Measurements from ENCODE around the gene EPYC. TPM values are rescaled to one million over a fixed set of nuclear protein-coding genes. Genes with fewer than 3 reads are reported as not detected.

The EPYC gene
- total and polyA plus RNA-seq, 2 of the 13 experiments (the other 11 are each of a cell fraction or from before 2014, with no cell fraction given) = not detected

DNA sequence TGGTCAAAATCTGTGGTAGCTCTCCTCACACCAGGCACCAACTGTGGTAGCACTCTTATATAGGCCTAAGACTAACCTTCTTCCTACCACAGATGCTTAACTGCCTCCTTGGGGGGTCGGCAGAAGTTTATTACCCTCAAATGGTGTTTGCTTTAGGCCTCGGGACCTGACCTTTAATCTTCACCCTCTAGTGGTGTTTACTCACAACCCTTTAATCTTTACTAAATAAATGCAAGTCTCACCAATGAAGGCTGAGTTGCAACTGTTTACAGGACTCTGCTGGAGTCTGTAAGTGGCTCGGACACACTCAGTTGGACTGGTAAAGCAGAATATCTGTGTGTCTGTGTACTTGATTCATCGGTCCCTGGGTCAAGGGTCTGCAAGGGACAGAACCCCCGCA, 79.2 kb downstream of the EPYC start:
- Histone ChIP-seq H3K9me3 (ENCODE audit: low read length) (peaks cover 4% of the 10 kb centered on the region; the same call in 1 of the 2 replicates), H3K27ac (ENCODE audit: extremely low read length, insufficient read depth, low read length) (no peak overlapping the region), H3K4me1 (ENCODE audit: insufficient read depth, low read length) (peaks cover 6% of the 10 kb centered on the region; the same call in 1 of the 2 replicates), H3K9ac (ENCODE audit: insufficient read depth, low read depth, low read length) (no peak overlapping the region), H3K36me3 (replicated peaks in 1 of 2; ENCODE audit: control insufficient read depth in 1 of 2, insufficient read depth in 2 of 2, low read length in 2 of 2) (no peaks in the 10 kb centered on the region), H4K20me1 (ENCODE audit: insufficient read depth, low read length) (no peaks in the 10 kb centered on the region), H3K4me2 (ENCODE audit: low read depth, low read length) (no peak overlapping the region), H3K4me3 (replicated peaks in 1 of 3; ENCODE audit: insufficient read depth in 1 of 3, low read depth in 2 of 3, low read length in 3 of 3) (no peak overlapping the region), H3K79me2 (ENCODE audit: insufficient read depth, low read length) (no peaks in the 10 kb centered on the region), H2AFZ (ENCODE audit: low read length) (no peak overlapping the region), H3K27me3 (ENCODE audit: control insufficient read depth in 1 of 2, insufficient read depth in 2 of 2, low read length in 2 of 2) (no peaks in the 10 kb centered on the region)
- no TSS peak for BruUV-seq (replicated peaks)
- ChIA-PET CTCF (ENCODE audit: low intra/inter-chr PET ratio, low total read pairs) (no interaction called here), POLR2A (no interaction called here)
- in situ Hi-C loops (cut with HindIII; ENCODE audit: extremely low pct_ligation_motif_present, low pct_unique_long_range_greater_than_20kb) = no loop called here
- intact Hi-C loops (cut with micrococcal nuclease; ENCODE audit: unreplicated experiment) = no loop called here
- WGBS (ENCODE audit: low lambda C conversion rate) = 2% methylated on average over 5 of the region's 5 CpGs
- FAIRE-seq = no peak
- ATAC-seq = peak; percentile 56
- DNase-seq (ENCODE audit: low spot score) = no peak
- TF ChIP-seq ZNF414 (CRISPR knock-in tag; IDR thresholded peaks at IDR 0.05) (no peak), NRL (CRISPR knock-in tag; IDR thresholded peaks at IDR 0.05; ENCODE audit: borderline replicate concordance) (no peak), ZNF572 (CRISPR knock-in tag; IDR thresholded peaks at IDR 0.05) (no peak), ZNF263 (CRISPR knock-in tag; IDR thresholded peaks at IDR 0.05) (no peak), JUNB (CRISPR knock-in tag; IDR thresholded peaks at IDR 0.05; ENCODE audit: borderline replicate concordance) (no peak), SIX1 (CRISPR knock-in tag; IDR thresholded peaks at IDR 0.05; ENCODE audit: borderline replicate concordance) (no peak), MAZ (IDR thresholded peaks at IDR 0.05; ENCODE audit: borderline replicate concordance, low read depth, low read length) (no peak), MAZ (CRISPR knock-in tag; IDR thresholded peaks at IDR 0.05; ENCODE audit: low read depth) (no peak), SP2 (CRISPR knock-in tag; IDR thresholded peaks at IDR 0.05) (no peak), HDAC2 (CRISPR knock-in tag; IDR thresholded peaks at IDR 0.05) (no peak), ZFP41 (CRISPR knock-in tag; IDR thresholded peaks at IDR 0.05; ENCODE audit: borderline replicate concordance) (no peak), ATRX (CRISPR knock-in tag; IDR thresholded peaks at IDR 0.05; ENCODE audit: borderline replicate concordance) (no peak), ZNF547 (CRISPR knock-in tag; IDR thresholded peaks at IDR 0.05) (no peak), ZNF569 (CRISPR knock-in tag; IDR thresholded peaks at IDR 0.05; ENCODE audit: borderline replicate concordance) (no peak), ZNF34 (CRISPR knock-in tag; IDR thresholded peaks at IDR 0.05; ENCODE audit: borderline replicate concordance) (no peak)
- TF ChIP-seq, protein P1, sequence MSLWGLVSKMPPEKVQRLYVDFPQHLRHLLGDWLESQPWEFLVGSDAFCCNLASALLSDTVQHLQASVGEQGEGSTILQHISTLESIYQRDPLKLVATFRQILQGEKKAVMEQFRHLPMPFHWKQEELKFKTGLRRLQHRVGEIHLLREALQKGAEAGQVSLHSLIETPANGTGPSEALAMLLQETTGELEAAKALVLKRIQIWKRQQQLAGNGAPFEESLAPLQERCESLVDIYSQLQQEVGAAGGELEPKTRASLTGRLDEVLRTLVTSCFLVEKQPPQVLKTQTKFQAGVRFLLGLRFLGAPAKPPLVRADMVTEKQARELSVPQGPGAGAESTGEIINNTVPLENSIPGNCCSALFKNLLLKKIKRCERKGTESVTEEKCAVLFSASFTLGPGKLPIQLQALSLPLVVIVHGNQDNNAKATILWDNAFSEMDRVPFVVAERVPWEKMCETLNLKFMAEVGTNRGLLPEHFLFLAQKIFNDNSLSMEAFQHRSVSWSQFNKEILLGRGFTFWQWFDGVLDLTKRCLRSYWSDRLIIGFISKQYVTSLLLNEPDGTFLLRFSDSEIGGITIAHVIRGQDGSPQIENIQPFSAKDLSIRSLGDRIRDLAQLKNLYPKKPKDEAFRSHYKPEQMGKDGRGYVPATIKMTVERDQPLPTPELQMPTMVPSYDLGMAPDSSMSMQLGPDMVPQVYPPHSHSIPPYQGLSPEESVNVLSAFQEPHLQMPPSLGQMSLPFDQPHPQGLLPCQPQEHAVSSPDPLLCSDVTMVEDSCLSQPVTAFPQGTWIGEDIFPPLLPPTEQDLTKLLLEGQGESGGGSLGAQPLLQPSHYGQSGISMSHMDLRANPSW (CRISPR knock-in tag; IDR thresholded peaks at IDR 0.05; ENCODE audit: borderline replicate concordance) = no peak
